Activated CD4-positive, CD25-positive, alpha-beta regulatory T cell treated with anti-CD3 and anti-CD28 coated beads, Interleukin-2, amount 50 U/mL, for 72 hours (primary cell): ENCODE results near the gene SZT2.
"Not testable (repeated sequence)": the region's sequence is repeated elsewhere in the genome, so short reads cannot be mapped to it uniquely, and the experiment has no call there.

Experiments
- DNase-seq: peaks from one replicate; pipeline ENCODE4 v3.0.0; 2021

The SZT2 gene

GRCh38 chr1:43460988-43461693 lies 71.4 kb downstream of the SZT2 start:
- no peak for DNase-seq

- DNase-seq = no peak
Observed at GRCh38 chr1:43463479-43463878, 73.8 kb downstream of the SZT2 start.

- no peak for DNase-seq
Observed at GRCh38 chr1:43464681-43465504, 75.2 kb downstream of the SZT2 start.

GRCh38 chr1:43465505-43466067 lies 75.9 kb downstream of the SZT2 start:
- no peak for DNase-seq

- DNase-seq = no peak
Observed at GRCh38 chr1:43466403-43466802, 76.7 kb downstream of the SZT2 start.

- no peak for DNase-seq
Observed at GRCh38 chr1:43468414-43468813, 78.7 kb downstream of the SZT2 start.

- DNase-seq = no peak
Observed at GRCh38 chr1:43469932-43470331, 80.2 kb downstream of the SZT2 start.

GRCh38 chr1:43472087-43472462 lies 82.4 kb downstream of the SZT2 start:
- DNase-seq = no peak

- not testable (repeated sequence) for DNase-seq
Observed at GRCh38 chr1:43472463-43473151, 82.9 kb downstream of the SZT2 start.

GRCh38 chr1:43473463-43473862 lies 83.8 kb downstream of the SZT2 start:
- DNase-seq = no peak

GRCh38 chr1:43475611-43476401 lies 86.1 kb downstream of the SZT2 start:
- DNase-seq = not testable (repeated sequence)

GRCh38 chr1:43477716-43478115 lies 88.0 kb downstream of the SZT2 start:
- no peak for DNase-seq

- no peak for DNase-seq
Observed at GRCh38 chr1:43479414-43479813, 89.7 kb downstream of the SZT2 start.

GRCh38 chr1:43481491-43481890 lies 91.8 kb downstream of the SZT2 start:
- no peak for DNase-seq

- no peak for DNase-seq
Observed at GRCh38 chr1:43482215-43482614, 92.5 kb downstream of the SZT2 start.

GRCh38 chr1:43484367-43484766 lies 94.7 kb downstream of the SZT2 start:
- no peak for DNase-seq

- DNase-seq = no peak
Observed at GRCh38 chr1:43488165-43488564, 98.5 kb downstream of the SZT2 start.

- DNase-seq = no peak
Observed at GRCh38 chr1:43491061-43491460, 101.4 kb downstream of the SZT2 start.

GRCh38 chr1:43492826-43493225 lies 103.1 kb downstream of the SZT2 start:
- DNase-seq = no peak

- DNase-seq = no peak
Observed at GRCh38 chr1:43493661-43494450, 104.2 kb downstream of the SZT2 start.

- no peak for DNase-seq
Observed at GRCh38 chr1:43495204-43495603, 105.5 kb downstream of the SZT2 start.

- DNase-seq = no peak
Observed at GRCh38 chr1:43499898-43500297, 110.2 kb downstream of the SZT2 start.
